Endothelial cell (in vitro differentiated cells): ENCODE results near the gene MIF4GD. TPM values are rescaled to one million over a fixed set of nuclear protein-coding genes. Genes with fewer than 3 reads are reported as not detected.
"Not testable (repeated sequence)": the region's sequence is repeated elsewhere in the genome, so short reads cannot be mapped to it uniquely, and the experiment has no call there.

Experiments used
- DNase-seq: peaks from one replicate; pipeline ENCODE4 v3.0.0; 2021; ENCODE audit warnings: low spot score
- H3K27ac Mint-ChIP-seq: one replicate; pipeline ENCODE4 v1.8.0; 2021; ENCODE audit warnings: mixed read lengths, inconsistent platforms; ENCODE audit not compliant: unreplicated experiment
- H3K27me3 Mint-ChIP-seq: one replicate; pipeline ENCODE4 v1.8.0; 2021; ENCODE audit warnings: mild to moderate bottlenecking, moderate library complexity, mixed read lengths, inconsistent platforms; ENCODE audit not compliant: unreplicated experiment
- H3K36me3 Mint-ChIP-seq: one replicate; pipeline ENCODE4 v1.8.0; 2021; ENCODE audit warnings: mild to moderate bottlenecking, low read depth, mixed read lengths, inconsistent platforms; ENCODE audit not compliant: unreplicated experiment
- H3K4me1 Mint-ChIP-seq: one replicate; pipeline ENCODE4 v1.8.0; 2021; ENCODE audit warnings: mild to moderate bottlenecking, mixed read lengths, inconsistent platforms; ENCODE audit not compliant: unreplicated experiment
- H3K4me3 Mint-ChIP-seq: one replicate; pipeline ENCODE4 v1.8.0; 2021; ENCODE audit warnings: mild to moderate bottlenecking, mixed read lengths, inconsistent platforms; ENCODE audit not compliant: unreplicated experiment
- H3K9me3 Mint-ChIP-seq: one replicate; pipeline ENCODE4 v1.8.0; 2021; ENCODE audit warnings: mixed read lengths, inconsistent platforms; ENCODE audit not compliant: unreplicated experiment
- CTCF ChIP-seq: fragments of 200-600 bp; sonication (generic); IDR thresholded peaks from one replicate; pipeline ENCODE4 v1.5.0; 2021; ENCODE audit warnings: antibody characterized with exemption; ENCODE audit not compliant: unreplicated experiment
- total RNA-seq: library from RNA; stranded (reverse); fragmentation: NEBNext Ultra II Directional; extraction: Animal tissue kit (Norgen Biotek cat#: 25700); gene quantifications from one replicate; pipeline ENCODE4 v1.2.1, GENCODE V29; 2021; ENCODE audit not compliant: unreplicated experiment

Gene MIF4GD
- total RNA-seq, 1 donor from 2014 or later, result 15.7 TPM

- peaks cover 9% of the 10 kb centered on the region for H3K27me3 Mint-ChIP-seq
- H3K27ac Mint-ChIP-seq, result no peak overlapping the region
- peaks cover 9% of the 10 kb centered on the region for H3K4me1 Mint-ChIP-seq
- H3K36me3 Mint-ChIP-seq, result no peaks in the 10 kb centered on the region
- no peak for DNase-seq
- no peaks in the 10 kb centered on the region for H3K9me3 Mint-ChIP-seq
- peak overlapping the region; percentile 96 for H3K4me3 Mint-ChIP-seq
- no peak for TF ChIP-seq CTCF
Observed at GRCh38 chr17:75288770-75289114, 17.7 kb upstream of the MIF4GD start.

- Mint-ChIP-seq H3K4me3 (peak overlapping the region; percentile 96), H3K9me3 (no peaks in the 10 kb centered on the region), H3K27me3 (peaks cover 9% of the 10 kb centered on the region), H3K27ac (no peak overlapping the region), H3K4me1 (peaks cover 9% of the 10 kb centered on the region), H3K36me3 (no peaks in the 10 kb centered on the region)
- DNase-seq, result no peak
- no peak for TF ChIP-seq CTCF
Observed at GRCh38 chr17:75288359-75288758, 17.3 kb upstream of the MIF4GD start.

GRCh38 chr17:75287221-75287620 is 16.2 kb upstream of the MIF4GD start:
- DNase-seq, result no peak
- peaks cover 9% of the 10 kb centered on the region for H3K27me3 Mint-ChIP-seq
- no peaks in the 10 kb centered on the region for H3K36me3 Mint-ChIP-seq
- no peak for TF ChIP-seq CTCF
- no peak overlapping the region for H3K4me3 Mint-ChIP-seq
- H3K27ac Mint-ChIP-seq, result no peak overlapping the region
- no peaks in the 10 kb centered on the region for H3K9me3 Mint-ChIP-seq
- peaks cover 9% of the 10 kb centered on the region for H3K4me1 Mint-ChIP-seq

GRCh38 chr17:75285123-75285522 is 14.1 kb upstream of the MIF4GD start:
- Mint-ChIP-seq H3K4me3 (no peak overlapping the region), H3K36me3 (no peaks in the 10 kb centered on the region), H3K27me3 (peaks cover 8% of the 10 kb centered on the region), H3K9me3 (no peaks in the 10 kb centered on the region), H3K27ac (no peak overlapping the region), H3K4me1 (peaks cover 8% of the 10 kb centered on the region)
- DNase-seq, result no peak
- no peak for TF ChIP-seq CTCF

GRCh38 chr17:75280189-75280588 is 9.2 kb upstream of the MIF4GD start:
- H3K9me3 Mint-ChIP-seq, H3K4me3 Mint-ChIP-seq, H3K36me3 Mint-ChIP-seq, H3K27ac Mint-ChIP-seq, H3K4me1 Mint-ChIP-seq, DNase-seq, H3K27me3 Mint-ChIP-seq: not testable (repeated sequence)

GRCh38 chr17:75277664-75278071 is 6.6 kb upstream of the MIF4GD start:
- Mint-ChIP-seq H3K9me3 (no peaks in the 10 kb centered on the region), H3K4me1 (peaks cover 12% of the 10 kb centered on the region), H3K36me3 (no peaks in the 10 kb centered on the region), H3K27ac (no peak overlapping the region), H3K27me3 (no peaks in the 10 kb centered on the region), H3K4me3 (no peak overlapping the region)
- no peak for TF ChIP-seq CTCF
- DNase-seq, result no peak
